Measurements from ENCODE around the gene ACSBG1.

Gene ACSBG1

DNA sequence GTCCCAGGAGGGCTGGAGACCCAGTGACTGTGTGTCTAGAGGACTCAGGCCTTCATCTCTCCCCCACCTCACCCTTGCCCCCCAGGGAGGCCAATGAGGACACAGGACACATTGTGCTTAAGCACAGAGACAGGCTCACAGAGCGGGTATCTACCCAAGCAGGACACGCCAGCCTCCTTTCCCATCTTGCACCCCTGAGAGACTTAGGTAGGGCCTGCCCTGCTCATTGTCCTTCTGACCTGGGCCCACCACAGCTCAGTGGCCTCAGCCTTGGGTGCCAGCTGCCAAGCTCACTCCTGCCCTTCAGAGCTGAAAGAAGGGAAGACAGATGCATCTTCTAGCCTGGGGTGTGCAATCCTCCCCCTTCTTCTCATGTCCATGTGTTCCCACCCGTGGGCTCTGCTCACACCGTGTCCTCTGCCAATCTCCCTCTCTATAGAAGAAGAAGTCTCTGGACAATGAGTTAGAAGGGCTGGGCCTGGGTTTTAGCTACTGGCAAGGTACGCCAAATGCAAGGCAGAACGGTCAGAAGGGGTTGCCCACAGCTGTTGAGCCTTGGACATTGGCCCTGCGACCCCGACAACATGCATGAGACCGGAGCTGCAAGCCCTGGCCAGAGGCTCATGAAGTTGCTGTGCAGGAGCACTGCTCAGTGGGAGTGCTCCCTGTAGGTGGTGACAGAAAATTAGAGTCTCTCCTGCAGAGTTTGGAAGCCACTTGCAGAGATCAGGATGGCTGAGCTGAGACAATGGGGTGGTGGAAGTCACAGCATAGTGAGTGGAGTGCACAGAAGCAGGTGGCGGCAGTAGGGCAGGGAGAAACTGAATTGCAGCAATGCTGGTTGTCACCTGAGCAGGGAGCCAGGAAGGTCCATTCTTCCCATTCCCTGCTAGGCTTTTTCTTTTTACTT, 32.8 kb downstream of the ACSBG1 start:
- TF ChIP-seq, protein P1, sequence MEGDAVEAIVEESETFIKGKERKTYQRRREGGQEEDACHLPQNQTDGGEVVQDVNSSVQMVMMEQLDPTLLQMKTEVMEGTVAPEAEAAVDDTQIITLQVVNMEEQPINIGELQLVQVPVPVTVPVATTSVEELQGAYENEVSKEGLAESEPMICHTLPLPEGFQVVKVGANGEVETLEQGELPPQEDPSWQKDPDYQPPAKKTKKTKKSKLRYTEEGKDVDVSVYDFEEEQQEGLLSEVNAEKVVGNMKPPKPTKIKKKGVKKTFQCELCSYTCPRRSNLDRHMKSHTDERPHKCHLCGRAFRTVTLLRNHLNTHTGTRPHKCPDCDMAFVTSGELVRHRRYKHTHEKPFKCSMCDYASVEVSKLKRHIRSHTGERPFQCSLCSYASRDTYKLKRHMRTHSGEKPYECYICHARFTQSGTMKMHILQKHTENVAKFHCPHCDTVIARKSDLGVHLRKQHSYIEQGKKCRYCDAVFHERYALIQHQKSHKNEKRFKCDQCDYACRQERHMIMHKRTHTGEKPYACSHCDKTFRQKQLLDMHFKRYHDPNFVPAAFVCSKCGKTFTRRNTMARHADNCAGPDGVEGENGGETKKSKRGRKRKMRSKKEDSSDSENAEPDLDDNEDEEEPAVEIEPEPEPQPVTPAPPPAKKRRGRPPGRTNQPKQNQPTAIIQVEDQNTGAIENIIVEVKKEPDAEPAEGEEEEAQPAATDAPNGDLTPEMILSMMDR (IDR thresholded peaks at IDR 0.05; ENCODE audit: low read length), result no peak
- TF ChIP-seq EZH2phosphoT487 (IDR thresholded peaks at IDR 0.05; ENCODE audit: low read length), result no peak
- TF ChIP-seq EZH2 (optimal IDR thresholded peaks at IDR 0.05; ENCODE audit: low read depth, low read length), result no peak

DNA sequence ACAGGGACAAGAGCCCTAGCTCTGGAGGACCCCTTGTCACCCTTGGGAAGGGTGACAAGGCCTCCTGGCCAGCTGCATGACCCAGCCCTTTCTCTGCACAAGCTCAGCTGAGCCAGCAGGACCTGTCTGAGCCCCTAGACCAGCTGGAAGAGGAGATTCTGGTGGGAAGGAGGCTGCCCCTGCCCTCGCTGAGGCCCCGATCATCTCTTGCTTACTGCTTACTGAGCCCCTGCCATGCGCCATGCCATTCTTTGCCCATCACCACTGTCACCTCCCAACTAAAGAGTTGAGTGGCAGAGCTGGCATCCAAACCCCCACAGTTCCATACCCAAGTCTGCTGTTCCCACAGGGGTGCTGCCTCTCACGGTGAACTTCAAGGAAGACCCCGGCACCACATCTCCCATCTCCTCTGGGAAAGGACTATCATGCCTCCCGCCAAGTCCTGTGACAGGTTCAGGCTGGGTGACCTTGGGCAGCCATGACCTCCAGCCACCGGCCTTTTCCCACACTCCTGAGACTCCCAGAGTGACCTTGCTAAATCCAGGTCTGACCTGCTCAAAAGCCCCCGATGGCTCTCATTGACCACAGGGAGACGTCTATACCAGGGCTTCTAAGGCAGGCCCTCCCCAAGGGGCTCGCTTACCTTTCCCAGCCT, 34.0 kb downstream of the ACSBG1 start:
- no peaks in the 10 kb centered on the region for H3K27me3 ChIP-seq (replicated peaks; ENCODE audit: insufficient read depth, low read length)
- no peaks in the 10 kb centered on the region for H4K20me1 ChIP-seq (ENCODE audit: insufficient read depth, low read length)
- no peak overlapping the region for H3K4me2 ChIP-seq (ENCODE audit: low read depth, low read length)
- H3K79me2 ChIP-seq (ENCODE audit: low read length), result no peaks in the 10 kb centered on the region
- H3K4me3 ChIP-seq (ENCODE audit: low read length), result no peak overlapping the region
- H3K9me2 ChIP-seq (replicated peaks; ENCODE audit: insufficient read depth, low read length), result no peaks in the 10 kb centered on the region
- no peak overlapping the region for H3K27ac ChIP-seq (ENCODE audit: low read length)
- no peak for DNase-seq
- no peaks in the 10 kb centered on the region for H3K36me3 ChIP-seq (replicated peaks; ENCODE audit: insufficient read depth, low read length)
- H3F3A ChIP-seq (ENCODE audit: insufficient read depth, low read length), result no peaks in the 10 kb centered on the region
- no peak overlapping the region for H2AFZ ChIP-seq (ENCODE audit: low read length)
- TF ChIP-seq, protein P1 (IDR thresholded peaks at IDR 0.05; ENCODE audit: low read length), result no peak
- TF ChIP-seq EZH2 (optimal IDR thresholded peaks at IDR 0.05; ENCODE audit: low read depth, low read length) (no peak), EZH2phosphoT487 (IDR thresholded peaks at IDR 0.05; ENCODE audit: low read length) (no peak)
- no peaks in the 10 kb centered on the region for H3K9me3 ChIP-seq (replicated peaks; ENCODE audit: insufficient read depth, low read length)
- H3K4me1 ChIP-seq (ENCODE audit: low read length), result no peaks in the 10 kb centered on the region
- no peak overlapping the region for H3K9ac ChIP-seq (ENCODE audit: low read length)

More for the DNA sequence above, 32.8 kb downstream of the ACSBG1 start:
- DNase-seq, result no peak
- Histone ChIP-seq H2AFZ (ENCODE audit: low read length) (no peak overlapping the region), H3K9me3 (replicated peaks; ENCODE audit: insufficient read depth, low read length) (no peaks in the 10 kb centered on the region), H3K79me2 (ENCODE audit: low read length) (no peaks in the 10 kb centered on the region), H3K36me3 (replicated peaks; ENCODE audit: insufficient read depth, low read length) (no peaks in the 10 kb centered on the region), H3K9me2 (replicated peaks; ENCODE audit: insufficient read depth, low read length) (no peaks in the 10 kb centered on the region), H3K4me3 (ENCODE audit: low read length) (no peak overlapping the region), H3K27ac (ENCODE audit: low read length) (no peak overlapping the region), H3K27me3 (replicated peaks; ENCODE audit: insufficient read depth, low read length) (no peaks in the 10 kb centered on the region), H3K4me1 (ENCODE audit: low read length) (no peaks in the 10 kb centered on the region), H3K9ac (ENCODE audit: low read length) (no peak overlapping the region), H3K4me2 (ENCODE audit: low read depth, low read length) (no peak overlapping the region), H3F3A (ENCODE audit: insufficient read depth, low read length) (no peaks in the 10 kb centered on the region), H4K20me1 (ENCODE audit: insufficient read depth, low read length) (no peaks in the 10 kb centered on the region)

DNA sequence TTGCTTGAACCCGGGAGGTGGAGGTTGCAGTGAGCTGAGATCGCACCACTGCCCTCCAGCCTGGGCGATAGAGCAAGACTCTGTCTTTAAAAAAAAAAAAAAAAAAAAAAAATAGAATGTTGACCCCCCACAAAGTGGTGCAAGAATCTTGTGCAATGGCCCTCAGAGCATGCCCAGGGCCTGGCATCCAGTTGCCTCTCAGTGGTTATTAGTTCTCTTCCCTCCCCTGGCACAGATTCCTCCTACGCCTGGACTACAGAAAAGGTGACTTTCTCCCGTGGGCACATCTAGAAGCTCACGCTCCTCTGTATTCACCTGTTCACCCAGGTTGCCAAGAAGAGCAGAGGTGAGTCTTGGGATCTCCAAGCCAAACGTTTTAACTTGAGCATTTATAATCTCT, 36.7 kb downstream of the ACSBG1 start:
- DNase-seq, result no peak
- no peaks in the 10 kb centered on the region for H3K9me3 ChIP-seq (replicated peaks; ENCODE audit: insufficient read depth, low read length)
- H3K27me3 ChIP-seq (replicated peaks; ENCODE audit: insufficient read depth, low read length), result no peaks in the 10 kb centered on the region

More for the DNA sequence above, 36.7 kb downstream of the ACSBG1 start:
- H3F3A ChIP-seq (ENCODE audit: insufficient read depth, low read length), result no peaks in the 10 kb centered on the region
- no peak overlapping the region for H2AFZ ChIP-seq (ENCODE audit: low read length)
- H3K36me3 ChIP-seq (replicated peaks; ENCODE audit: insufficient read depth, low read length), result no peaks in the 10 kb centered on the region
- no peaks in the 10 kb centered on the region for H4K20me1 ChIP-seq (ENCODE audit: insufficient read depth, low read length)
- no peaks in the 10 kb centered on the region for H3K79me2 ChIP-seq (ENCODE audit: low read length)
- H3K4me2 ChIP-seq (ENCODE audit: low read depth, low read length), result no peak overlapping the region
- H3K9ac ChIP-seq (ENCODE audit: low read length), result no peak overlapping the region
- no peak overlapping the region for H3K4me3 ChIP-seq (ENCODE audit: low read length)
- no peaks in the 10 kb centered on the region for H3K9me2 ChIP-seq (replicated peaks; ENCODE audit: insufficient read depth, low read length)
- TF ChIP-seq, protein P1 (IDR thresholded peaks at IDR 0.05; ENCODE audit: low read length), result no peak
- TF ChIP-seq EZH2phosphoT487 (IDR thresholded peaks at IDR 0.05; ENCODE audit: low read length) (no peak), EZH2 (optimal IDR thresholded peaks at IDR 0.05; ENCODE audit: low read depth, low read length) (no peak)
- no peak overlapping the region for H3K27ac ChIP-seq (ENCODE audit: low read length)
- H3K4me1 ChIP-seq (ENCODE audit: low read length), result no peaks in the 10 kb centered on the region

Data from MM.1S (cell line).